ENCODE results near the gene TNXB.
"Not testable (repeated sequence)": the region's sequence is repeated elsewhere in the genome, so short reads cannot be mapped to it uniquely, and the experiment has no call there.

Gene TNXB

GRCh38 chr6:32035283-32036013, 73.7 kb downstream of the TNXB start:
- not testable (repeated sequence) for DNase-seq

DNA sequence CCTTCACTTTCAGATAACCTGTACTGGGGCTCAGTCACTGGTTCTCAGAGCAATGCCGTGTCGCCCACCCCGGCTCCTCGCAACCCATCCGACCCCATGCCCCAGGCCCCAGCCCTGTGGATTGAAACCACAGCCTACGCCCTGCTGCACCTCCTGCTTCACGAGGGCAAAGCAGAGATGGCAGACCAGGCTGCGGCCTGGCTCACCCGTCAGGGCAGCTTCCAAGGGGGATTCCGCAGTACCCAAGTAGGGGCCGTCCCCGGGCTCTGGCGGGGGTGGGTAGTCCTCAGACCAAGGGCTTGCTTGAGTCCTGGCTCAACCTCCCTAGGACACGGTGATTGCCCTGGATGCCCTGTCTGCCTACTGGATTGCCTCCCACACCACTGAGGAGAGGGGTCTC, 79.6 kb downstream of the TNXB start:
- DNase-seq = not testable (repeated sequence)

GRCh38 chr6:32028631-32029030, 80.5 kb downstream of the TNXB start:
- not testable (repeated sequence) for DNase-seq

GRCh38 chr6:32022100-32022499, 87.0 kb downstream of the TNXB start:
- DNase-seq = not testable (repeated sequence)

DNA sequence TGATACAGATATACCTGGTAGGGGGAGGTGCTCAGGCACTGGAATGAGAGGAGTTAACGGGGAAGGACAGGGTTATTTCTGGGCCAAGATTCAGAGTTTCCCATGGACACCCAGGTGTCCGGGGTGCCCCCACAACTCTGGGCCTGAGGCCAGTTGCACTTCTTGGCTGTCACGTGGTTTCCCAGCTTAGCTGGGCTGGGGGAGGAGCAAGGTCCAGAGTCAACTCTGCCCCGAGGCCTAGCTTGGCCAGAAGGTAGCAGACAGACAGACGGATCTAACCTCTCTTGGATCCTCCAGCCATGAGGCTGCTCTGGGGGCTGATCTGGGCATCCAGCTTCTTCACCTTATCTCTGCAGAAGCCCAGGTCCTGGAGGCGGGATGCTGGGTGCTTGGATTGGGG, 94.6 kb downstream of the TNXB start, which contains the start of gene C4B:
Gene C4B, plus strand, starts transcription at position 249 of the 400 bp plus-strand sequence. Its CDS starts 51 bp downstream, at position 300.
- DNase-seq = not testable (repeated sequence)

DNA sequence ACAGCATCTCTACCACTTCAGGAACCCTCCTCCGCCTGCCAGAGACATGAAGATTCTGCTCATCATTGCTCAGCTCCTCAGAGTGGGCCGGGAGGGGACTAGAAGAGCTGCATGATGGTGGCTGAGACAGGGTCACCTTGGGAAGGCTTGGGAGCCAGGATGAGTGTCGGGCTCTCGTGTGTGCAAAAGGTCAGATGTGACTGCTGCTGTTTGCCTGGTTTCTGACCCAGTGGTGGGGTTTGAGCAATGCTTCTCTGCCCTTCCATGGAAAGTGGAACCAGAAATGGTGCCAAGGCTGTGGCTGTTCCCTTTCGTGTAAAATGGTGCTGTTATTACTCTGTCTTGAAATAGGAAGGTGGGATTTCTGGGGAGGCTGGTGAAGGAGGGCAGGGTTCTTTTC, 95.4 kb downstream of the TNXB start:
- not testable (repeated sequence) for DNase-seq

DNA sequence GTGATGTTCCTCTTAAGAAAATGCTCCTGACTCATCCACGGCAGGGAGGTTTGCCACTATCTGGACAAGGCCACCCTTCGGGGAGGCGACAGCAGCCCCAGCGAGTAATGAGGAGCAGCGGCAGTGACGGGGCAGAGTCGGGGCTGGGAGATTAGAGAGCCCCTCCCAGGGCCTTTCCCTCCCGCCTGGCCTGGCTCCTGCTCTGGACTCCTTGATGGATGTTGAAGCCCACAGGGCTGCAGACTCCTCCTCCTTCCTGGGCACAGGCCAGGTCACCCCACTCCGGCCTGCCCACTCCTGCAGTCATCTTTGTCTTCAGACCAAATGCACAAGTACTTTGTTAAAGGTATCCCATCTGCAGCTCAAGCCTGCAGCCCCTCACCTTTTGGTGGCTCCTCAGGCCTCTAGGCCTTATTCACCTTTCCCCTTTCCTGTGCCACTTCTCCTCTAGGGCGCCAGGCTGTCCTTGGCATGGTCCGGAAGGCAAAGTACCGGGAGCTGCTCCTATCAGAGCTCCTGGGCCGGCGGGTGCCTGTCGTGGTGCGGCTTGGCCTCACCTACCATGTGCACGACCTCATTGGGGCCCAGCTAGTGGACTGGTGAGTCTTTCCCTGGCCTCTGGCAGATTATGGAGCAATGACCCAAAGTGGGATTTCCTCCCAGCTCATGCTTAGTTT, 96.1 kb downstream of the TNXB start:
- DNase-seq = not testable (repeated sequence)

DNA sequence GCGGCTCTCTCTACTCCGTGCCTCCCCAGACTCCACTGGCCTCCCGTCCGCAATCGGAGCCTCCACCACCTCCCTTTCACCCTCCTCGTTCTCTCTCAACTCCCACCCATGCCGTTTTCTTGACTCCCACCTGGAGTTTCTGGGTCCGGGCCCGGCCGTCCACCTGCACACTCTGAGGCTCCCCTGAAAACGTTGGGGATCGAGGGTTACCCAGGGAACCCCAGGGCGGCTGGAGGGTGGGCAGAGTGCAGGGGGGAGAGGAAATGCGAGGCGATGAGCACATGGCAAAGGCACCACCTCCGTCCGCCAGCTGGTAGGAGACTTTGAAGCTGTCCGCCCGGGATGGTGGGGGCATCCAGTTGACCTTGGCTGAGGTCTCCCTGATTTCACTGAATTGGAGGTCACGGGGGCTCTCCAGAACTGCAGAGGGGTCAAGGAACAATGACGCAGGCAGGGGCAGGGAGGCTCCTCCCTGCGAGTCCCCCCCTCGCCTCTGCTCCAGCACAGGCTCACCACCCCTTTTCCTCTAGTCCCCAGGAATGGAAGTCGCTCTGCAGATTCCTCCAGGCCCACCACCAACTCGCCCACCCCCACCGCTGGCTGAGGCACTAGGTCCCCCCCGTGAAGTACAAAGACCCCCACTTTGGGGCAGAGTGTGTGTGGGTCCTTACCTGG, 98.1 kb downstream of the TNXB start:
- not testable (repeated sequence) for DNase-seq

DNA sequence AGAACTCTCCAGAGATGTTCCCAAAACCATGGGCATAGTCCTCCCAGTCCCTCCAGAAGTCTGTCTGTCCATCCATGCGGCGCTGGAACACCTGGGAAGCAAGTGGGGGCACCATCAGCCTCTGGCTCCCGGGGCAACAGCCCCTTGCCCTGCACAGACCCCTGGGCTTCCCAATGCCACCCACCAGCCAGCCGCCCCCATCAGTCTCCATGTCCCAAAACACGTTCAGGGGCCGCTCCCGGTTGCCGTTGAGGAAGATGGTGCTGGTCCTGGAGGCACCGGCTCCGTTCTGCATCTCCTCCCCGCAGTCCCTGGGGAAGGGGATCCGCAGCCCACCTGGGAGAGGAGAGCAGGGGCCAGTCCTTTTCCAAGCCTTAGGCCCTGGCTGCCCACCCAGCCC, 99.6 kb downstream of the TNXB start:
- not testable (repeated sequence) for DNase-seq

DNA sequence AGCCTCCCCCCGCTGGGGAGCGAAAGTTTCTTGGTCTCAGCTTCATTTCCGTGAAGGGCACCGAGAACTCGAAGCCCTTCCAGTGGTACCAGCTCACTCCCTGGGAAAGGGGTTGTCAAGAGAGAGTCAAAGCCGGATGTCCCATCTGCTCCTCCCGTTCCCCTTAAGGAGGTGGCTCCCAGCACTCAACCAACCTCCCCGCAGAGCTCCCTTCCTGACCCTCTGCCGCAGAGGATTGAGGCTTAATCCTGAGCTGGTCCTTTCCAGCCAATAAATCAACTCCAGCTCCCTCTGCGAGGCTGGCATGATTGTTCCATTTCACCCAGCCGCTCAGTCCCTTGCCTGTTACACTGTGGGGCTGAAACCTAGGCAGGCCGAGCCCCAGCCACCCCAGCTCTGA, 100.5 kb downstream of the TNXB start:
- DNase-seq = not testable (repeated sequence)

- DNase-seq = not testable (repeated sequence)
Observed at GRCh38 chr6:32008037-32008436, 101.1 kb downstream of the TNXB start.

GRCh38 chr6:32007086-32007485, 102.1 kb downstream of the TNXB start:
- not testable (repeated sequence) for DNase-seq

DNA sequence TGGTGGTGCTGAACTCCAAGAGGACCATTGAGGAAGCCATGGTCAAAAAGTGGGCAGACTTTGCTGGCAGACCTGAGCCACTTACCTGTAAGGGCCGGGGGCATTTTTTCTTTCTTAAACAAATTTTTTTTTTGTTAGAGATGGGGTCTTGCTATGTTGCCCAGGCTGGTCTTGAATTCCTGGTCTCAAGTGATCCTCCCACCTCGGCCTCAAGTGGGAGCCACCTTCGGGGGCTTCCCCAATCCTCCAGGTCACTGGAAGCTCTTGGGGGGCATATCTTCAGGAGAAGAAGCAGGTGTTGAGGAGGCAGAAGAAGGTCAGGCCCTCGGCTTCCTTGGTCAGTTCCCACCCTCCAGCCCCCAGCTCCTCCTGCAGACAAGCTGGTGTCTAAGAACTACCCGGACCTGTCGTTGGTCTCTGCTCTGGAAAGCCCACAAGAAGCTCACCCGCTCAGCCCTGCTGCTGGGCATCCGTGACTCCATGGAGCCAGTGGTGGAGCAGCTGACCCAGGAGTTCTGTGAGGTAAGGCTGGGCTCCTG, 103.1 kb downstream of the TNXB start:
- not testable (repeated sequence) for DNase-seq

DNA sequence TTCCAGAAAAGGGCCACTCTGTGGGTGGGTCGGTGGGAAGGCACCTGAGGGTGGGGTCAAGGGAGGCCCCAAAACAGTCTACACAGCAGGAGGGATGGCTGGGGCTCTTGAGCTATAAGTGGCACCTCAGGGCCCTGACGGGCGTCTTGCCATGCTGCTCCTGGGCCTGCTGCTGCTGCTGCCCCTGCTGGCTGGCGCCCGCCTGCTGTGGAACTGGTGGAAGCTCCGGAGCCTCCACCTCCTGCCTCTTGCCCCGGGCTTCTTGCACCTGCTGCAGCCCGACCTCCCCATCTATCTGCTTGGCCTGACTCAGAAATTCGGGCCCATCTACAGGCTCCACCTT, 103.6 kb downstream of the TNXB start:
- not testable (repeated sequence) for DNase-seq

GRCh38 chr6:32004864-32005537, 104.1 kb downstream of the TNXB start:
- not testable (repeated sequence) for DNase-seq

GRCh38 chr6:32004393-32004792, 104.7 kb downstream of the TNXB start:
- not testable (repeated sequence) for DNase-seq

- not testable (repeated sequence) for DNase-seq
Observed at GRCh38 chr6:32003301-32003700, 105.8 kb downstream of the TNXB start.

GRCh38 chr6:32002546-32003268, 106.4 kb downstream of the TNXB start:
- not testable (repeated sequence) for DNase-seq

GRCh38 chr6:31996385-31996784, 112.8 kb downstream of the TNXB start:
- not testable (repeated sequence) for DNase-seq

GRCh38 chr6:31994421-31994820, 114.7 kb downstream of the TNXB start:
- DNase-seq = not testable (repeated sequence)
